GM12865 (cell line): ENCODE data around the gene ST8SIA1.

Experiments used
- DNase-seq: peaks from one replicate; pipeline ENCODE4 v3.0.0; 2010; ENCODE audit warnings: low read depth
- H3K4me3 ChIP-seq: 2 replicates; pipeline ENCODE4 v1.5.1; 2011; ENCODE audit warnings: mild to moderate bottlenecking, low read depth, low read length, control low read depth
- CTCF ChIP-seq: IDR thresholded peaks from 2 replicates; pipeline ENCODE4 v1.5.1; 2011; ENCODE audit warnings: low read length, control low read depth, low read depth, inconsistent platforms; ENCODE audit not compliant: insufficient read depth; ENCODE audit errors: missing control alignments

The ST8SIA1 gene

DNA sequence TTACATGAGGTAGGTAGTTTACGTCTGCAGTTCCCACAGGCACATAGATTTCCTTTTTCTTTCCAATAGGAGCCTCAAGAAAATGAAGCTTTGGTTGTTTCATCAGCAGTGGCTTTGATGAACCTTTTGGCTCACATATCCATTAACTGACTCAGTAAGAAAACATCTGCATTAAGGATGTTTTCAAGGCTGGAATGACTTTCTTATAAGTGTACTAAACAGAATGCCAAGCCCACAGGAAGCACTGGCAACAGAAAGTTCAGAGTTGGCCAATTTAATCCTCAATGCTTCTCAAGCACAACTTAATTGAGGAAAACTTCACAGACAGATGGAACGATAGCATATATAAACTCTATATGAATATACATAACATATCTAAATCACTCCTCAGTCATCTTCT is 63.5 kb downstream of the ST8SIA1 start:
- DNase-seq = no peak
- no peak for TF ChIP-seq CTCF
- no peak overlapping the region for H3K4me3 ChIP-seq

- no peak for TF ChIP-seq CTCF
- no peak overlapping the region for H3K4me3 ChIP-seq
- DNase-seq = no peak
Measured at GRCh38 chr12:22268973-22269372, 65.5 kb downstream of the ST8SIA1 start.

GRCh38 chr12:22268406-22268805 is 66.1 kb downstream of the ST8SIA1 start:
- TF ChIP-seq CTCF = no peak
- no peak for DNase-seq
- no peak overlapping the region for H3K4me3 ChIP-seq

DNA sequence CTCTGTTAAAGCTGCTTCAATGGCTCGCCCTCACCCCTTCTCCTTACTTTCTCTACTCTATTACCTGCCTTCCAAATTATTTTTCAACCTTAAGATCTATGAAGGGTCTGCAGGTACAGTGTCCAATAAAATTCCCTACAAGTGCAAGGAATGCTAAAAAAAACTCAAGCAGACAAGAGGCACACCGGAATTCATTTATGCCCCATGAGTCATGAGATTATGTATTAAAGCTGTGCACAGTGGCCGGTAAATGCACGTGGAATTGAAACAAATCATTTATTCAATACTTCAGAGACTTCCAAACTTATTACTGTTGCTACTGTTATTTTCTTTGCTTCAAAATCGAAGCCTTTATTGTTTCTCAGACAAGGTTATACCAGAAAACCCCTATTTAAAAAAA is 68.4 kb downstream of the ST8SIA1 start:
- TF ChIP-seq CTCF = no peak
- no peak for DNase-seq
- no peak overlapping the region for H3K4me3 ChIP-seq

- DNase-seq = no peak
- TF ChIP-seq CTCF = no peak
Measured at GRCh38 chr12:22264380-22264779, 70.1 kb downstream of the ST8SIA1 start.

GRCh38 chr12:22262309-22262708 is 72.2 kb downstream of the ST8SIA1 start:
- no peak for DNase-seq

More at GRCh38 chr12:22264380-22264779, 70.1 kb downstream of the ST8SIA1 start:
- H3K4me3 ChIP-seq = no peak overlapping the region

DNA sequence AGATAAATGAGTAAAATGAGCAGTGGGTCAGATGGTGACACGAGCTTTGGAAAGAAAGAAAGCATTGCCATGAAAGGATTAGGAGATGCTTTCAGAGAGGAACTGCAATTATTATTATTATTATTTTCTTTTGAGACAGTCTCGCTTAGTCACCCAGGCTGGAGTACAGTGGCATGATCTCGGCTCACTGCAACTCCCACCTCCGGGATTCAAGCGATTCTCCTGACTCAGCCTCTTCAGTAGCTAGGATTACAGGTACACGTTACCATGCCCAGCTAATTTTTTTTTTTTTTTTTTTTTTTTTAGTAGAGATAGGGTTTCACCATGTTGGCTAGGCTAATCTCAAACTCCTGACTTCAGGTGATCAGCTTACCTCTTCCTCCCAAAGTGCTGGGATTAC is 77.4 kb downstream of the ST8SIA1 start:
- no peak for DNase-seq
- TF ChIP-seq CTCF = no peak
- no peak overlapping the region for H3K4me3 ChIP-seq

More at GRCh38 chr12:22262309-22262708, 72.2 kb downstream of the ST8SIA1 start:
- no peak for TF ChIP-seq CTCF
- H3K4me3 ChIP-seq = no peak overlapping the region
